Lower leg skin (tissue), 3 donors: ENCODE measurements around the gene ERICH6B.

ENCODE experiments used
- CTCF ChIP-seq, 3 donors: fragments of 450-650 bp; IDR thresholded peaks; one replicate each; pipeline ENCODE4 v1.5.1; 2016; ENCODE audit warnings: antibody characterized with exemption in 3 of 3, mild to moderate bottlenecking in 3 of 3, moderate library complexity in 2 of 3
- POLR2A ChIP-seq, 2 donors: fragments of 450-650 bp; IDR thresholded peaks; one replicate each; pipeline ENCODE4 v1.6.1; 2016 to 2017; ENCODE audit warnings: antibody characterized with exemption in 2 of 2, mild to moderate bottlenecking in 1 of 2, moderate library complexity in 1 of 2

- no peak for TF ChIP-seq CTCF (IDR thresholded peaks at IDR 0.05)
- TF ChIP-seq POLR2A (IDR thresholded peaks at IDR 0.05), result no peak
Observed at GRCh38 chr13:45500492-45501174, 114.9 kb downstream of the ERICH6B start.
